ENCODE measurements around the gene C1orf53. TPM values are rescaled to one million over a fixed set of nuclear protein-coding genes. Genes with fewer than 3 reads are reported as not detected.

C1orf53 gene
- total and polyA plus RNA-seq, 9 of the 15 experiments (the other 6 are each of a cell fraction or from before 2014, with no cell fraction given): 0.31 to 3.2 (median 2.3) TPM

- in situ Hi-C loops (cut with MboI) (loop anchor here (5.0 kb wide), 1 partner anchor 397 kb away; no protein-coding TSS in a partner anchor), intact Hi-C loops (cut with micrococcal nuclease) (loop anchor here (5.0 to 10.0 kb wide), 5 partner anchors 142 to 585 kb away; partner anchors contain the start of gene DENND1B)
- ChIA-PET POLR2A (interaction anchor here (0.7 to 0.8 kb wide), 2 partner anchors 17 to 75 kb away, joined by 3 to 4 read pairs; no protein-coding TSS in a partner anchor), CTCF (ENCODE audit: low intra/inter-chr PET ratio) (interaction anchor here (0.7 kb wide), 1 partner anchor 227 kb away, joined by 3 read pairs; no protein-coding TSS in a partner anchor)
- TF ChIP-seq KAT7 (CRISPR knock-in tag; IDR thresholded peaks at IDR 0.05; ENCODE audit: borderline replicate concordance) (no peak), POLR2AphosphoS5 (IDR thresholded peaks at IDR 0.05; ENCODE audit: control insufficient read depth, insufficient read depth, low read depth, low read length) (no peak), EZH2 (IDR thresholded peaks at IDR 0.05; ENCODE audit: borderline replicate concordance, low read depth, low read length) (peak; percentile 93), E2F6 (IDR thresholded peaks at IDR 0.05; ENCODE audit: borderline replicate concordance in 1 of 2, extremely low read depth in 1 of 2, insufficient read depth in 1 of 2, insufficient read length in 1 of 2, low read depth in 1 of 2, low read length in 1 of 2, poor library complexity in 1 of 2, severe bottlenecking in 1 of 2) (peak in 1 of 2 experiments; percentile 13), CBX2 (IDR thresholded peaks at IDR 0.05; ENCODE audit: insufficient read depth, low read length, poor library complexity, severe bottlenecking) (peak; percentile 93), RNF2 (IDR thresholded peaks at IDR 0.05) (peak; percentile 49; the same call in 1 of the 2 replicates), POU5F1 (IDR thresholded peaks at IDR 0.05; ENCODE audit: borderline replicate concordance, low read depth, low read length, partially characterized antibody) (no peak), CBX8 (IDR thresholded peaks at IDR 0.05; ENCODE audit: borderline replicate concordance, extremely low read depth, low read depth, low read length, poor library complexity, severe bottlenecking) (peak; percentile 92)
- Histone ChIP-seq H3K9me3 (replicated peaks; ENCODE audit: control insufficient read depth, insufficient read depth, low read depth, low read length) (no peaks in the 10 kb centered on the region), H3K4me2 (ENCODE audit: insufficient read depth, low read length) (peak overlapping the region; percentile 53), H3K27me3 (ENCODE audit: control insufficient read depth in 2 of 2, insufficient read depth in 2 of 2, low read length in 2 of 2) (peaks cover 67 to 78% of the 10 kb centered on the region in 2 experiments), H3K4me1 (replicated peaks in 1 of 2; ENCODE audit: control insufficient read depth in 2 of 2, insufficient read depth in 2 of 2, low read length in 2 of 2) (peaks cover 10 to 33% of the 10 kb centered on the region in 2 experiments; a peak in 4 of 5 replicates), H3K27ac (ENCODE audit: extremely low read depth, low read depth, low read length) (no peak overlapping the region), H2AFZ (ENCODE audit: low read depth, low read length) (no peak overlapping the region), H3K36me3 (ENCODE audit: control insufficient read depth, insufficient read depth, low read length) (no peaks in the 10 kb centered on the region), H3K9ac (ENCODE audit: insufficient read depth in 1 of 2, low read depth in 2 of 2, low read length in 2 of 2) (peak overlapping the region in 1 of 2 experiments; percentile 41; a peak in 1 of 4 replicates), H4K20me1 (replicated peaks; ENCODE audit: control insufficient read depth, insufficient read depth, low read length) (no peaks in the 10 kb centered on the region), H3K4me3 (no peak overlapping the region), H3K79me2 (ENCODE audit: control insufficient read depth, insufficient read depth, low read length) (no peaks in the 10 kb centered on the region), H3K9me1 (ENCODE audit: control insufficient read depth, insufficient read depth, low read length) (no peaks in the 10 kb centered on the region)
- FAIRE-seq (no peak), DNase-seq (ENCODE audit: extremely low read depth in 1 of 4, low spot score in 3 of 4) (no peak), ATAC-seq (peak; percentile 22)
- 15% methylated on average over 35 of the region's 35 CpGs for WGBS (ENCODE audit: insufficient coverage, low coverage, missing lambda C conversion rate)
- no TSS peak for BruUV-seq (replicated peaks)
Observed at GRCh38 chr1:197919346-197920066, 17.1 kb downstream of the C1orf53 start.
